ENCODE results near the gene CDYL. TPM values are rescaled to one million over a fixed set of nuclear protein-coding genes. Genes with fewer than 3 reads are reported as not detected.

The CDYL gene
- total RNA-seq, 1 donor from 2014 or later: 12.2 TPM

GRCh38 chr6:4801491-4802110 lies 25.4 kb downstream of the CDYL start:
- TF ChIP-seq, protein P1, sequence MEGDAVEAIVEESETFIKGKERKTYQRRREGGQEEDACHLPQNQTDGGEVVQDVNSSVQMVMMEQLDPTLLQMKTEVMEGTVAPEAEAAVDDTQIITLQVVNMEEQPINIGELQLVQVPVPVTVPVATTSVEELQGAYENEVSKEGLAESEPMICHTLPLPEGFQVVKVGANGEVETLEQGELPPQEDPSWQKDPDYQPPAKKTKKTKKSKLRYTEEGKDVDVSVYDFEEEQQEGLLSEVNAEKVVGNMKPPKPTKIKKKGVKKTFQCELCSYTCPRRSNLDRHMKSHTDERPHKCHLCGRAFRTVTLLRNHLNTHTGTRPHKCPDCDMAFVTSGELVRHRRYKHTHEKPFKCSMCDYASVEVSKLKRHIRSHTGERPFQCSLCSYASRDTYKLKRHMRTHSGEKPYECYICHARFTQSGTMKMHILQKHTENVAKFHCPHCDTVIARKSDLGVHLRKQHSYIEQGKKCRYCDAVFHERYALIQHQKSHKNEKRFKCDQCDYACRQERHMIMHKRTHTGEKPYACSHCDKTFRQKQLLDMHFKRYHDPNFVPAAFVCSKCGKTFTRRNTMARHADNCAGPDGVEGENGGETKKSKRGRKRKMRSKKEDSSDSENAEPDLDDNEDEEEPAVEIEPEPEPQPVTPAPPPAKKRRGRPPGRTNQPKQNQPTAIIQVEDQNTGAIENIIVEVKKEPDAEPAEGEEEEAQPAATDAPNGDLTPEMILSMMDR (conservative IDR thresholded peaks at IDR 0.05; ENCODE audit: low read depth, low read length): no peak
- DNase-seq (ENCODE audit: low read depth): no peak
- H3K4me3 ChIP-seq (ENCODE audit: low read depth, low read length): no peak overlapping the region

GRCh38 chr6:4802312-4802935 lies 26.2 kb downstream of the CDYL start:
- TF ChIP-seq, protein P1 (conservative IDR thresholded peaks at IDR 0.05; ENCODE audit: low read depth, low read length): no peak
- no peak for DNase-seq (ENCODE audit: low read depth)
- H3K4me3 ChIP-seq (ENCODE audit: low read depth, low read length): no peak overlapping the region

DNA sequence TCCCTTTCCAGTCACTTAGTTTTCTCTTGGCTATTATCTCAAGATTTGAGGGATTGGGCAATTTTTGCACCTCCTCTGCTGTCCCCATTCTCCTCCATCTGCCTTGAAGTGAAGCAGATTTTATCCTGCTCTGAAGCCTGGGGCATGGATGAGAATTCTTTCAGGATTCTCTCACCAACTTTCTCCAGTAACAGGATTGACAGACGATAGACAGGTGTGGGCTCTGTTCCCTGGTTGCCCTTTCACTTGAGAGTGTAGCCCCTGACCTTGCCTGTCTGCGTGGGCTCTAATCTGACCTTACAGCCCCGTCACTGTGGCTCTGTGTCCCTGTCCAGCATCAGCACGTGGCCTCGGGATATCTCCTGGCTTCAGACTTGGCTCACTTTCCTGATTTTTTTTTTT lies 27.1 kb downstream of the CDYL start:
- TF ChIP-seq, protein P1 (conservative IDR thresholded peaks at IDR 0.05; ENCODE audit: low read depth, low read length): no peak
- no peak for DNase-seq (ENCODE audit: low read depth)
- H3K4me3 ChIP-seq (ENCODE audit: low read depth, low read length): no peak overlapping the region

DNA sequence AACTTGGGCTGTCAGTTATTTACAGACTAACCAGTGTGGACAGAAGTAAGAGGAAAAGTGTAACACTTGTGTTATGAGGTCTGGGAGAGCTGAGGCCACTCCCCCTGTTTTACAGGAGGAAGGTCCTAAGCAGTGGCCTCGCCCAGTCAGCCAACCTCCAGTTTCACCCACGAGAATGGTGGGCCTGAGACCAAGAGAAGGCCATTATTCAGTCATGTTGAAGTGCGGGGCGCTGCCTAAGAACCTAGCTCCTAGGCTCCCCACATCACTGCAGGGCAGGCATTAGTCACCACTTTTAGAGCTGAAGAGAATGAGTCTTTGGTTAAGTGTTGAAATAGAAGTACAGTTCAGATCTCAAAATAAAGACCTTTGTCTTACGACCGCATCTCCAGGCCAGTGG lies 27.9 kb downstream of the CDYL start:
- TF ChIP-seq, protein P1 (conservative IDR thresholded peaks at IDR 0.05; ENCODE audit: low read depth, low read length): no peak
- H3K4me3 ChIP-seq (ENCODE audit: low read depth, low read length): no peak overlapping the region
- no peak for DNase-seq (ENCODE audit: low read depth)

DNA sequence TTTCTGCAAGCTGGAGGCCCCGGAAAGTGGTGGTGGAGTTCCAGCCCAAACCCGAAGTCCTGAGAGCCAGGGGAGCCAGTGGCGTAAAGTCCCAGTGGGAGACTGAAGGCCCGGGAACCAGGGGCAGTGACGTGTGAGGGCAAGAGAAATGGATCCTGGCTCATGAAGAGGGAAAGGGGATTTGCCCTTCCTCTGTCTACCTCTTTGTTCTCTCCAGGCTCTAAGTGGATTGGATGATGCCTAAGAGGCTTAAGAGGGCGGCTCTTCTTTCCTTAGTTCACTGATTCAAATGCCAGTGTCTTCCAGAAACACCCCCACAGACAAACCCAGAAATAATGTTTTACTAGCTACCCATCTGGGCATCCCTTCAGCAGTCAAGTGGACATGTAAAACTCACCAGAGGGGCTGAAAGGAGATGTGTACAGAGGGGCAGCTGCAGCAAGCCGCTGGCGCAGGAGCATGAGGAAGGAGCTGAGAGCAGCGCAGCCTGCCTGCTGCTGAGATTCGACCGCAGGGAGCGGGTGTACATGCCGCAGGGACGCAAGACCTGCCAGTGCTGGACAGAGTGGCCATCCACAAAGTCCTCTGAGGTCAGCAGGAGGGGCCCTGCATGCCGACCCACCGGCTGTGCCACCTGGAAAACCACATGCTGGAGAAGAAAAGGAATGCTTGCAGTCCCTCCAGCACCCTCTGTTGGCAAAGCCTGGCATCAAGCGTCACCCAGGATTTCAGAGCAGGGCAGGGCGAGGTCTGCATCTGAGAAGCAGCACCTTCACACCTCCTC lies 29.5 kb downstream of the CDYL start:
- H3K4me3 ChIP-seq (ENCODE audit: low read depth, low read length): no peak overlapping the region
- TF ChIP-seq, protein P1 (conservative IDR thresholded peaks at IDR 0.05; ENCODE audit: low read depth, low read length): peak; percentile 87
- DNase-seq (ENCODE audit: low read depth): no peak

DNA sequence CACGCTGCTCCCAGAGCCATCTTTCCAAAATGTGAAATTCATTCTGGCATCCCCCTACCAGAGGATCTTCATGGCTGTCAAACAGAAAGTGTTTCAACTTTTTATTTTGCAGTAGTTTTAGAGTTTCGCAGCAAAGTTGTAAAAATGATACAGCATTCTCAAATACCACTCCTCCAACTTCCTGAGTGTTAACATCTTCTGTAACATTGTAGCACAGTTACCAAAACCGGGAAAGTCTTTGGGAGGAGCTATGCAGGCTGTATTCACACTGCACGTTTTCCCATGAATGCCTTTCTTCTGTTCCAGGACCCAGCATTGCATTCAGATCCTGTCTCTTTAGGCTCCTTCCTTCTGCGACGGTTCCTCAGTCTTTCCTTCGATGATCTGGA lies 30.1 kb downstream of the CDYL start:
- TF ChIP-seq, protein P1 (conservative IDR thresholded peaks at IDR 0.05; ENCODE audit: low read depth, low read length): no peak
- no peak for DNase-seq (ENCODE audit: low read depth)
- H3K4me3 ChIP-seq (ENCODE audit: low read depth, low read length): no peak overlapping the region

All from epithelial cell of proximal tubule (primary cell).